Heart right ventricle (tissue), 16 donors: Measurements from ENCODE around the gene HEBP1. TPM values are rescaled to one million over a fixed set of nuclear protein-coding genes. Genes with fewer than 3 reads are reported as not detected.
A peak's percentile ranks its signal among the peaks of the same experiment; 100 is the strongest.

Experiments used
- ATAC-seq, 8 donors: fragments of 200-7000 bp; cut with Tn5 transposase; one replicate each; pipeline ENCODE4 v1.9.1; 2020; ENCODE audit warnings: mild to moderate bottlenecking in 8 of 8, moderate library complexity in 8 of 8, moderate number of reproducible peaks in 1 of 8
- DNase-seq, 2 donors: peaks; one replicate each; pipeline ENCODE4 v3.0.0-alpha.2; 2020
- H3K27ac ChIP-seq, 10 donors: fragments of 200-600 bp; sonication (generic) in 2 of 10; one replicate each; pipeline versions ENCODE4 v1.5.0 to v1.8.0; 2020 to 2022; ENCODE audit warnings: mild to moderate bottlenecking in 3 of 10
- H3K27me3 ChIP-seq, 7 donors: fragments of 200-600 bp; one replicate each; pipeline ENCODE4 v1.8.0; 2021 to 2022; ENCODE audit warnings: mild to moderate bottlenecking in 2 of 7
- H3K36me3 ChIP-seq, 9 donors: fragments of 200-600 bp; sonication (generic) in 1 of 9; one replicate each; pipeline versions ENCODE4 v1.5.0 to v1.8.0; 2020 to 2022; ENCODE audit warnings: mild to moderate bottlenecking in 2 of 9
- H3K4me1 ChIP-seq, 9 donors: fragments of 200-600 bp; sonication (generic) in 1 of 9; one replicate each; pipeline versions ENCODE4 v1.5.0 to v1.8.0; 2020 to 2022; ENCODE audit warnings: mild to moderate bottlenecking in 4 of 9
- H3K4me3 ChIP-seq, 10 donors: fragments of 200-600 bp; sonication (generic) in 2 of 10; one replicate each; pipeline versions ENCODE4 v1.5.0 to v1.8.0; 2020 to 2022; ENCODE audit warnings: mild to moderate bottlenecking in 7 of 10, moderate library complexity in 2 of 10
- H3K9me3 ChIP-seq, 11 donors: fragments of 200-600 bp in 10 of 11; sonication (generic) in 2 of 11; one replicate each; pipeline versions ENCODE4 v1.5.0 to v1.8.0; 2013 to 2022; ENCODE audit warnings: mild to moderate bottlenecking in 2 of 11, control low read depth in 1 of 11, moderate library complexity in 1 of 11
- WGBS, 2 donors: extraction: QIAGEN DNeasy Blood & Tissue Kit; methylation state at CpG; one replicate each; pipeline ENCODE4 v1.1.7; 2013; ENCODE audit warnings: inconsistent platforms in 1 of 2; 5-methylcytosine and 5-hydroxymethylcytosine counted together
- intact Hi-C, 10 donors: fragments of 100-400 bp; cut with DNase I; formaldehyde crosslinking; loops; one replicate each; pipeline versions ENCODE4 v1.11.1 to v1.14.2; 2022
- polyA plus RNA-seq, 2 donors: library from polyadenylated mRNA; stranded (reverse); fragments of 200-250 nt; gene quantifications; one replicate each; pipeline ENCODE4 v1.2.3, GENCODE V29; 2013
- total RNA-seq, 10 donors: library from RNA; stranded (reverse); fragmentation: NEBNext Ultra II Directional in 3 of 10; extraction: Animal tissue kit (Norgen Biotek cat#: 25700) in 3 of 10; gene quantifications; one replicate each; pipeline versions ENCODE4 v1.2.1 to v1.2.4, GENCODE V29; 2021 to 2023
- TF ChIP-seq, protein P1 (sequence below), 9 donors: fragments of 200-600 bp; sonication (generic) in 2 of 9; IDR thresholded peaks; one replicate each; pipeline versions ENCODE4 v1.5.0 to v1.8.0; 2021 to 2022; ENCODE audit warnings: antibody characterized with exemption in 9 of 9, mild to moderate bottlenecking in 5 of 9, moderate library complexity in 1 of 9
- donor health status: Arrhythmogenic right ventricular cardiomyopathy.
- donor health status: ischemic (EF 13 %, LVEDD 7.1; RV severe dilation, severe dysfunction).
- donor health status: healthy with polysubstance abuse.
- donor health status: DM: no; HTN: yes; CAD: no.
- donor health status: DM: no; HTN: no; CAD: no.
- donor health status: ischemic (EF 25% LVEDD 6.9; RV normal size, moderate dysfunction).
- donor health status: ischemic (EF 25% LVEDD 5.7; RV mildly dilated, moderate dysfunction).
- donor health status: healthy.
- donor health status: DM: yes; HTN: yes; CAD: no.
- donor health status: Ischemic cardiomyopathy.
- donor health status: ischemic (EF 35%, LVEDD 5.7; RV mildly dilated, moderate dysfunction).
- donor health status: nonischemic (EF 11% LVEDD 7.7; RV severe dilation, severe dysfunction).
- donor health status: DM: yes; HTN: yes; CAD: no.
- donor health status: PGD.
- donor health status: ischemic (EF 29% LVEDD 5.4; RV normal size, mild dysfunction).
- donor health status: nonischemic (EF 23%, LVEDD 6.1; RV moderate dilation, normal function).

The HEBP1 gene
- total and polyA plus RNA-seq, 12 donors: 23.7 to 72.0 (median 51.4) TPM

DNA sequence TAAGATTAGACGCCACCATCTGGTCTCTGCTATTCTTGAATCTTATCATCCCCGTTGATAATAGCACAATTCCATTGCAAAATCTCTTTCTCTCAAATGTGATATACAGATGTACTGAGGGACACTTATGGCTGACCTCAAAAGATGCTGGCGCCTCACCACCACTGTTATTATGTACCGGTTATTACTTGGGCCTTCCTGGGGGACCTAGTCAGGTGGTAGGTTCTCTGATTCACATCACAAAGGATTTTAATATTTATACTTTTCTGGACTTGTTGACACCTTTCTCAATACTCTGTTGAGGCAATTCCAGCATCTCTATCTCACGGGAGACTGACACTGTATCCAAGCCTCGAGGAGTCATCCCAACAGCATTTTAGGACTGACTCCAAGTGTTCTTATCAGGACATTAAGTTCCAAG, 22.8 kb upstream of the HEBP1 start:
- ATAC-seq (peak in 2 of 8 donors; percentile 20 to 39), DNase-seq (no peak)
- TF ChIP-seq, protein P1, sequence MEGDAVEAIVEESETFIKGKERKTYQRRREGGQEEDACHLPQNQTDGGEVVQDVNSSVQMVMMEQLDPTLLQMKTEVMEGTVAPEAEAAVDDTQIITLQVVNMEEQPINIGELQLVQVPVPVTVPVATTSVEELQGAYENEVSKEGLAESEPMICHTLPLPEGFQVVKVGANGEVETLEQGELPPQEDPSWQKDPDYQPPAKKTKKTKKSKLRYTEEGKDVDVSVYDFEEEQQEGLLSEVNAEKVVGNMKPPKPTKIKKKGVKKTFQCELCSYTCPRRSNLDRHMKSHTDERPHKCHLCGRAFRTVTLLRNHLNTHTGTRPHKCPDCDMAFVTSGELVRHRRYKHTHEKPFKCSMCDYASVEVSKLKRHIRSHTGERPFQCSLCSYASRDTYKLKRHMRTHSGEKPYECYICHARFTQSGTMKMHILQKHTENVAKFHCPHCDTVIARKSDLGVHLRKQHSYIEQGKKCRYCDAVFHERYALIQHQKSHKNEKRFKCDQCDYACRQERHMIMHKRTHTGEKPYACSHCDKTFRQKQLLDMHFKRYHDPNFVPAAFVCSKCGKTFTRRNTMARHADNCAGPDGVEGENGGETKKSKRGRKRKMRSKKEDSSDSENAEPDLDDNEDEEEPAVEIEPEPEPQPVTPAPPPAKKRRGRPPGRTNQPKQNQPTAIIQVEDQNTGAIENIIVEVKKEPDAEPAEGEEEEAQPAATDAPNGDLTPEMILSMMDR (IDR thresholded peaks at IDR 0.05): no peak
- 57 to 59% methylated on average over 6 of the region's 6 CpGs for WGBS, 2 donors
- intact Hi-C loops: loop anchor here in 6 of 10 donors (2.0 to 10.0 kb wide), 5 partner anchors 72 to 212 kb away; no protein-coding TSS in a partner anchor
- Histone ChIP-seq H3K27me3 (peaks cover 0 to 3% (median 0%) of the 10 kb centered on the region in 7 donors), H3K36me3 (no peaks in the 10 kb centered on the region), H3K4me3 (no peak overlapping the region), H3K9me3 (no peaks in the 10 kb centered on the region), H3K4me1 (peaks cover 0 to 13% (median 0%) of the 10 kb centered on the region in 9 donors), H3K27ac (no peak overlapping the region)

DNA sequence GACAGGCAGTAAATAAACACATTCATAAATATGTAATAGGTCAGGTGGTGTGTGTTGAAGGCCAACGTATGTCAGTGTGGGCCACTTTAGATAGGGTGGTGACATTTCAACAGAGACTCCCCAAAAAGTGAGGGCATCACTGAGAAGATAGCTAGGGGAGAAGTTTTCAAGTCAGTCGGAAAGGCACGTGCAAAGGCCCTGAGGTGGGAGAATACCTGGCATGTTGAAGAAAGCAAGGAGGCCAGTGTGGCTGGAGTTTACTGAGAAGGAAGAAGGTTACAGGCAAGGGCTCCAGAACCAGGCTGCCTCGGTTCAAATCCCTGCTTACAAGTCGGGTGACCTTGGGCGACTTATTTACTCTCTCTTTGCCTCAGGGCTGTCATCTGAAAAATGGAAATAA, 11.0 kb upstream of the HEBP1 start:
- Histone ChIP-seq H3K27ac (no peak overlapping the region), H3K4me3 (no peak overlapping the region), H3K27me3 (peaks cover 0 to 5% (median 0%) of the 10 kb centered on the region in 7 donors), H3K4me1 (no peaks in the 10 kb centered on the region), H3K36me3 (no peaks in the 10 kb centered on the region), H3K9me3 (no peaks in the 10 kb centered on the region)
- TF ChIP-seq, protein P1 (IDR thresholded peaks at IDR 0.05): no peak
- ATAC-seq: no peak
- DNase-seq: no peak
- intact Hi-C loops: no loop called here
- 93 to 97% methylated on average over 6 of the region's 6 CpGs for WGBS, 2 donors

DNA sequence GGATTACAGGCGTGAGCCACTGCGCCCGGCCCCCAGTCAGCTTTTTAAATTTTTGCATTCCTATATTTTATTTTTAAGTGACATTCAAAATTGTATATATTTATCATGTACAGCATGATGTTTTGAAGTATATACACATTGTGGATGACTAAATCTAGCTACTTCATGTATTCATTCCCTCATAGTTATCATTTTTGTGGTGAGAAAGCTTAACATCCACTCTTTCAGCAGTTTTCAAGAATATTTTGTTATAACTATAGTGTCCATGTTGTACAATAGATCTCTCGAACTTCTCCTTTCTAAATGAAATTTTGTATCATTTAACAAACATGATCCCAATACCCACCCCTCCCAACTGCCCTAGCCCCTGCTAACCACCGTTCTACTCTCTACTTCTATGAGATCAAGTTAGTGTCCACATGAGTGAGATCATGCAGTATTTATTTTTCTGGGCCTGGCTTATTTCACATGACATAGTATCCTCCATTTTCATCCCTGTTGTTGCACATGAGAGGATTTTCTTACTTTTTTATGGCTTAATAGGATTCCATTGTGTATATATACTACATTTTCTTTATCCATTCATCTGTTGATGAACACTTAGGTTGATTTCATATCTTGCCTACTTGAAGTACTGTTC, 8.8 kb upstream of the HEBP1 start:
- no peaks in the 10 kb centered on the region for H3K4me1 ChIP-seq
- H3K4me3 ChIP-seq: no peak overlapping the region
- TF ChIP-seq, protein P1 (IDR thresholded peaks at IDR 0.05): no peak
- H3K27ac ChIP-seq: no peak overlapping the region
- intact Hi-C loops: loop anchor here in 2 of 10 donors (10.0 kb wide), 1 partner anchor 206 kb away; no protein-coding TSS in a partner anchor
- no peaks in the 10 kb centered on the region for H3K36me3 ChIP-seq
- peaks cover 0 to 5% (median 0%) of the 10 kb centered on the region in 7 donors for H3K27me3 ChIP-seq
- 81% methylated on average over 5 of the region's 5 CpGs for WGBS, 2 donors
- H3K9me3 ChIP-seq: no peaks in the 10 kb centered on the region
- DNase-seq (no peak), ATAC-seq (no peak)

DNA sequence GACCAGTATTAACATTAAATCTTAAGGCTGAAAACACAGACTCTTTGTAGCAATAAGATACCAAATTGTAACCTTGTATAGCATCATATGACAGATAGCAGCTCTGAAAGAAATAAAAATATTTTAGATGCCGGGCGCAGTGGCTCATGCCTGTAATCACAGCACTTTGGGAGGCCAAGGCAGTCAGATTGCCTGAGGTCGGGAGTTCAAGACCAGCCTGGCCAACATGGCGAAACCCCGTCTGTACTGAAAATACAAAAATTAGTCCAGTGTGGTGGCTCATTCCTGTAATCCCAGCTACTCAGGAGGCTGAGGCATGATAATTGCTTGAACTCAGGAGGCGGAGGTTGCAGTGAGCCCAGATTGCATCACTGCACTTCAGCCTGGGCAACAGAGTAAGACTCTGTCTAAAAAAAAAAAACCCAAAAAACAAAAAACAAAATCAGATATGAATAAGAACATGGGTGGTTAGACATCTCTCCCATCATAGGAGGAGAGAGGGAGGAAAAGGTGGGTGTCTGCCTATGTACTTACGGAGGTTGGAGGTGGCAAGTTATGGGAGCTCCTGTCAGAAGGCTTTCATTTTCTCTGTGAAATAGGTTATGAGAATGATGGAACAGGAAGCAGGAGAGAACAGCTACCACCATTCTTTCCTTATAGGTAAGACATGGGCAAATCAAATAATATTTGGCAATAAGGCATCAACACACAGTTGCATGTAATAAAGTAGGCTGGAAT, 7.6 kb upstream of the HEBP1 start:
- WGBS, 2 donors: 93 to 94% methylated on average over 7 of the region's 7 CpGs

More for the DNA sequence above, 7.6 kb upstream of the HEBP1 start:
- DNase-seq (no peak), ATAC-seq (no peak)
- Histone ChIP-seq H3K4me1 (peaks cover 0 to 1% (median 0%) of the 10 kb centered on the region in 9 donors), H3K36me3 (no peaks in the 10 kb centered on the region), H3K4me3 (no peak overlapping the region), H3K9me3 (no peaks in the 10 kb centered on the region), H3K27me3 (no peaks in the 10 kb centered on the region), H3K27ac (no peak overlapping the region)
- intact Hi-C loops: loop anchor here in 2 of 10 donors (10.0 kb wide), 1 partner anchor 207 kb away; no protein-coding TSS in a partner anchor
- TF ChIP-seq, protein P1 (IDR thresholded peaks at IDR 0.05): no peak
